Endothelial cell of umbilical vein (primary cell): ENCODE data around the gene POU6F2. TPM values are rescaled to one million over a fixed set of nuclear protein-coding genes. Genes with fewer than 3 reads are reported as not detected.

Experiments
- BruUV-seq: library from RNA; stranded (reverse); fragments of 400-500 nt; replicated peaks from 2 replicates; lab custom pipeline; 2021; lab: Mats Ljungman, UMichigan
- CTCF ChIA-PET: fragments of 300-600, 350-600 bp; sonication (Branson Sonifier 250); formaldehyde crosslinking; loops from one replicate; lab custom pipeline; 2021; ENCODE audit warnings: antibody characterized with exemption, inconsistent platforms; lab: Charles Lee
- POLR2A ChIA-PET: fragments of 300-600, 350-600 bp; sonication (Branson Sonifier 250); formaldehyde crosslinking; loops from one replicate; lab custom pipeline; 2021; ENCODE audit warnings: antibody characterized with exemption, inconsistent platforms; lab: Charles Lee
- DNase-seq: peaks from one replicate; pipeline ENCODE4 v3.0.0-alpha.2; 2011; ENCODE audit warnings: low read depth, low spot score
- FAIRE-seq: peaks from 2 replicates; lab custom pipeline; 2011; peaks lifted over from hg19 to GRCh38; lab: Jason Lieb, UNC
- H2AFZ ChIP-seq: 2 replicates; pipeline ENCODE4 v1.6.0; 2012; ENCODE audit warnings: low read depth, low read length, control low read depth, inconsistent platforms
- H3K27ac ChIP-seq: 2 replicates; pipeline ENCODE4 v1.5.1; 2011; ENCODE audit warnings: low read depth, mild to moderate bottlenecking, control low read depth, low read length, moderate library complexity; ENCODE audit not compliant: insufficient read depth
- H3K27me3 ChIP-seq, 2 experiments: 2 replicates each; pipeline versions ENCODE4 v1.6.0 to v1.6.1; 2011; ENCODE audit warnings: low read length in 2 of 2, mixed read lengths in 1 of 2; ENCODE audit not compliant: control insufficient read depth in 2 of 2, insufficient read depth in 2 of 2
- H3K36me3 ChIP-seq, 2 experiments: 2 replicates in 1 of 2; 3 replicates in 1 of 2; pipeline ENCODE4 v1.5.1; 2011; ENCODE audit warnings: low read length in 2 of 2, mild to moderate bottlenecking in 1 of 2, moderate library complexity in 1 of 2; ENCODE audit not compliant: control insufficient read depth in 2 of 2, insufficient read depth in 2 of 2; ENCODE audit errors: extremely low read depth in 1 of 2
- H3K4me1 ChIP-seq: 3 replicates; pipeline ENCODE4 v1.5.1; 2011; ENCODE audit warnings: mild to moderate bottlenecking, low read length; ENCODE audit not compliant: control insufficient read depth, insufficient read depth; ENCODE audit errors: extremely low read depth
- H3K4me2 ChIP-seq: 2 replicates; pipeline ENCODE4 v1.6.1; 2011; ENCODE audit warnings: low read length, control low read depth, mixed read lengths; ENCODE audit not compliant: insufficient read depth
- H3K4me3 ChIP-seq, 3 experiments: fragments of 200-600 bp in 1 of 3; sonication (generic), shearing (Covaris generic) in 1 of 3; replicated peaks in 1 of 3; 2 replicates each; pipeline ENCODE4 v1.5.1; 2011 to 2016; ENCODE audit warnings: control low read depth in 3 of 3, low read length in 3 of 3, mild to moderate bottlenecking in 2 of 3, inconsistent platforms in 1 of 3, low read depth in 1 of 3, moderate library complexity in 1 of 3; ENCODE audit not compliant: insufficient read depth in 1 of 3
- H3K79me2 ChIP-seq: 2 replicates; pipeline ENCODE4 v1.6.0; 2012; ENCODE audit warnings: low read length, inconsistent platforms; ENCODE audit not compliant: control insufficient read depth, insufficient read depth
- H3K9ac ChIP-seq: replicated peaks from 2 replicates; pipeline ENCODE3; 2011; ENCODE audit warnings: low read length, control low read depth; ENCODE audit not compliant: insufficient read depth; ENCODE audit errors: extremely low read depth
- H3K9me1 ChIP-seq: replicated peaks from 3 replicates; pipeline ENCODE4 v1.6.0; 2011; ENCODE audit warnings: mild to moderate bottlenecking, low read length; ENCODE audit not compliant: control insufficient read depth, insufficient read depth; ENCODE audit errors: extremely low read depth
- H3K9me3 ChIP-seq: replicated peaks from 2 replicates; pipeline ENCODE4 v1.5.1; 2012; ENCODE audit warnings: low read length, inconsistent platforms; ENCODE audit not compliant: control insufficient read depth, insufficient read depth
- H4K20me1 ChIP-seq: replicated peaks from 2 replicates; pipeline ENCODE3; 2011; ENCODE audit warnings: mild to moderate bottlenecking, low read length; ENCODE audit not compliant: control insufficient read depth, insufficient read depth; ENCODE audit errors: extremely low read depth
- EZH2 ChIP-seq: IDR thresholded peaks from 2 replicates; pipeline ENCODE4 v1.6.1; 2012; ENCODE audit warnings: borderline replicate concordance, low read depth, mild to moderate bottlenecking, moderate library complexity, low read length, inconsistent platforms; ENCODE audit not compliant: severe bottlenecking
- FOS ChIP-seq: IDR thresholded peaks from 2 replicates; pipeline ENCODE4 v1.6.1; 2011; ENCODE audit warnings: mild to moderate bottlenecking, low read length, moderate library complexity, borderline replicate concordance; ENCODE audit not compliant: insufficient read depth
- GATA2 ChIP-seq: IDR thresholded peaks from 2 replicates; pipeline ENCODE4 v1.7.0; 2011; ENCODE audit warnings: low read depth, mild to moderate bottlenecking, moderate library complexity, mixed read lengths, low read length; ENCODE audit not compliant: insufficient read length, insufficient read depth
- JUN ChIP-seq: IDR thresholded peaks from 2 replicates; pipeline ENCODE4 v1.6.1; 2011; ENCODE audit warnings: borderline replicate concordance, low read depth; ENCODE audit not compliant: insufficient read length, insufficient read depth
- MAX ChIP-seq: IDR thresholded peaks from 2 replicates; pipeline ENCODE4 v1.6.1; 2011; ENCODE audit not compliant: insufficient read depth, insufficient read length
- MYC ChIP-seq: IDR thresholded peaks from one replicate; pipeline ENCODE4 v1.6.1; 2011; ENCODE audit warnings: mild to moderate bottlenecking, low read depth, low read length
- POLR2A ChIP-seq: IDR thresholded peaks from 2 replicates; pipeline ENCODE4 v1.6.1; 2012; ENCODE audit warnings: low read depth, mild to moderate bottlenecking, control low read depth, low read length
- POLR2AphosphoS5 ChIP-seq: IDR thresholded peaks from 2 replicates; pipeline ENCODE4 v1.6.1; 2012; ENCODE audit warnings: low read depth, mild to moderate bottlenecking, control low read depth, low read length, moderate library complexity; ENCODE audit not compliant: insufficient read depth
- dilution Hi-C: fragments of 300-500 bp; cut with MboI; formaldehyde crosslinking; loops from one replicate; pipeline ENCODE4 v1.15.0; 2019; ENCODE audit warnings: low sequenced_read_pairs; ENCODE audit not compliant: extremely low pct_ligation_motif_present
- intact Hi-C: fragments of 100-400 bp; cut with micrococcal nuclease; formaldehyde crosslinking; loops from one replicate; pipeline ENCODE4 v1.10.0; 2022
- polyA plus RNA-seq, 4 experiments: library from polyadenylated mRNA; depleted of rRNA in 3 of 4; stranded (reverse) in 3 of 4; unstranded in 1 of 4; fragments of >200 nt; gene quantifications; 2 replicates each; pipeline versions ENCODE4 v1.2.1 to v1.2.3, GENCODE V29; 2011 to 2012; ENCODE audit warnings: missing spikeins in 1 of 4
- total RNA-seq: library from RNA; stranded (reverse); gene quantifications from 2 replicates; pipeline ENCODE4 v1.2.3, GENCODE V29; 2021
- TF ChIP-seq, protein P1 (sequence below), 2 donors: IDR thresholded peaks; 1 replicate in 1 of 2; 2 replicates in 1 of 2; pipeline ENCODE4 v1.5.1; 2011; ENCODE audit warnings: low read length in 2 of 2, mild to moderate bottlenecking in 2 of 2, moderate library complexity in 2 of 2, control low read depth in 1 of 2, inconsistent platforms in 1 of 2, low read depth in 1 of 2; ENCODE audit not compliant: insufficient read depth in 1 of 2; ENCODE audit errors: extremely low read depth in 1 of 2

POU6F2 gene
- total and polyA plus RNA-seq, 2 donors (not counting 3 experiments of a cell fraction or from before 2014, with no cell fraction given), result 0.29 TPM; not detected in 1

- CTCF ChIA-PET, result interaction anchor here (3.8 kb wide), 1 partner anchor 15 kb away, joined by 35 read pairs; no protein-coding TSS in a partner anchor
- peaks cover 0 to 8% of the 10 kb centered on the region in 2 experiments for H3K27me3 ChIP-seq
- H4K20me1 ChIP-seq, result no peaks in the 10 kb centered on the region
- H3K79me2 ChIP-seq, result no peaks in the 10 kb centered on the region
- no peaks in the 10 kb centered on the region for H3K36me3 ChIP-seq
- FAIRE-seq (no peak), DNase-seq (no peak)
- H3K9ac ChIP-seq, result no peak overlapping the region
- H3K9me3 ChIP-seq, result no peaks in the 10 kb centered on the region
- no peak overlapping the region for H2AFZ ChIP-seq
- H3K4me3 ChIP-seq, result no peak overlapping the region
- no peak for TF ChIP-seq MYC
- TF ChIP-seq JUN, result no peak
- no peak for TF ChIP-seq POLR2A
- no peak for TF ChIP-seq EZH2
- TF ChIP-seq, protein P1, sequence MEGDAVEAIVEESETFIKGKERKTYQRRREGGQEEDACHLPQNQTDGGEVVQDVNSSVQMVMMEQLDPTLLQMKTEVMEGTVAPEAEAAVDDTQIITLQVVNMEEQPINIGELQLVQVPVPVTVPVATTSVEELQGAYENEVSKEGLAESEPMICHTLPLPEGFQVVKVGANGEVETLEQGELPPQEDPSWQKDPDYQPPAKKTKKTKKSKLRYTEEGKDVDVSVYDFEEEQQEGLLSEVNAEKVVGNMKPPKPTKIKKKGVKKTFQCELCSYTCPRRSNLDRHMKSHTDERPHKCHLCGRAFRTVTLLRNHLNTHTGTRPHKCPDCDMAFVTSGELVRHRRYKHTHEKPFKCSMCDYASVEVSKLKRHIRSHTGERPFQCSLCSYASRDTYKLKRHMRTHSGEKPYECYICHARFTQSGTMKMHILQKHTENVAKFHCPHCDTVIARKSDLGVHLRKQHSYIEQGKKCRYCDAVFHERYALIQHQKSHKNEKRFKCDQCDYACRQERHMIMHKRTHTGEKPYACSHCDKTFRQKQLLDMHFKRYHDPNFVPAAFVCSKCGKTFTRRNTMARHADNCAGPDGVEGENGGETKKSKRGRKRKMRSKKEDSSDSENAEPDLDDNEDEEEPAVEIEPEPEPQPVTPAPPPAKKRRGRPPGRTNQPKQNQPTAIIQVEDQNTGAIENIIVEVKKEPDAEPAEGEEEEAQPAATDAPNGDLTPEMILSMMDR (IDR thresholded peaks at IDR 0.05; ENCODE audit: extremely low read depth in 1 of 2, insufficient read depth in 1 of 2, low read depth in 1 of 2, low read length in 2 of 2), result no peak
- TF ChIP-seq FOS, result no peak
- no peak for TF ChIP-seq MAX
- no peak for TF ChIP-seq POLR2AphosphoS5
- TF ChIP-seq GATA2, result no peak
- no peaks in the 10 kb centered on the region for H3K9me1 ChIP-seq
- BruUV-seq, result no TSS peak
- no peak overlapping the region for H3K4me2 ChIP-seq
- H3K27ac ChIP-seq, result no peak overlapping the region
- POLR2A ChIA-PET, result no interaction called here
- dilution Hi-C loops (no loop called here), intact Hi-C loops (no loop called here)
- H3K4me1 ChIP-seq, result no peaks in the 10 kb centered on the region
These were observed 491.2 kb downstream of the POU6F2 start for GRCh38 chr7:39468808-39469374.
